SK-N-SH treated with all-trans-retinoic acid at 6 μM for 48 hours (cell line): ENCODE data around the gene MAPRE2.
"Not testable (repeated sequence)": the region's sequence is repeated elsewhere in the genome, so short reads cannot be mapped to it uniquely, and the experiment has no call there.

Experiments used
- ATAC-seq: fragments of 200-7000 bp; cut with Tn5 transposase; 3 replicates; pipeline ENCODE4 v1.9.1; 2020; ENCODE audit warnings: mild to moderate bottlenecking, moderate library complexity
- ARNTL ChIP-seq: fragments of 450-650 bp; formaldehyde crosslinking; IDR thresholded peaks from 2 replicates; pipeline ENCODE4 v1.5.0; 2020; ENCODE audit warnings: low read depth, mild to moderate bottlenecking, moderate library complexity, borderline replicate concordance
- CSDC2 ChIP-seq: fragments of 250-450 bp; sonication (Bioruptor Pico); IDR thresholded peaks from 2 replicates; pipeline ENCODE4 v1.5.0; 2020; ENCODE audit warnings: mild to moderate bottlenecking, moderate library complexity
- ESRRG ChIP-seq: fragments of 250-450 bp; sonication (Bioruptor Pico); IDR thresholded peaks from 2 replicates; pipeline ENCODE4 v1.6.1; 2021; ENCODE audit warnings: mild to moderate bottlenecking
- GLIS3 ChIP-seq: fragments of 250-450 bp; sonication (Bioruptor Pico); IDR thresholded peaks from 2 replicates; pipeline ENCODE4 v1.5.0; 2020; ENCODE audit warnings: mild to moderate bottlenecking, moderate library complexity
- ISL1 ChIP-seq: fragments of 250-450 bp; sonication (Bioruptor Pico); IDR thresholded peaks from 2 replicates; pipeline ENCODE4 v2.1.2; 2022; ENCODE audit warnings: mild to moderate bottlenecking, moderate library complexity
- OSR1 ChIP-seq: fragments of 250-450 bp; sonication (Bioruptor Pico); IDR thresholded peaks from 2 replicates; pipeline ENCODE4 v1.8.0; 2022; ENCODE audit warnings: moderate library complexity, mild to moderate bottlenecking, inconsistent platforms
- PPARA ChIP-seq: fragments of 250-450 bp; sonication (Bioruptor Pico); IDR thresholded peaks from 2 replicates; pipeline ENCODE4 v1.5.0; 2020; ENCODE audit warnings: mild to moderate bottlenecking, borderline replicate concordance
- RARB ChIP-seq: fragments of 250-450 bp; sonication (Bioruptor Pico); IDR thresholded peaks from 2 replicates; pipeline ENCODE4 v1.8.0; 2021; ENCODE audit warnings: mild to moderate bottlenecking, moderate library complexity
- SNAI2 ChIP-seq: fragments of 250-450 bp; sonication (Bioruptor Pico); IDR thresholded peaks from 2 replicates; pipeline ENCODE4 v1.5.0; 2020; ENCODE audit warnings: mild to moderate bottlenecking, moderate library complexity
- TCF4 ChIP-seq: fragments of 250-450 bp; sonication (Bioruptor Pico); IDR thresholded peaks from 2 replicates; pipeline ENCODE4 v1.8.0; 2021; ENCODE audit warnings: mild to moderate bottlenecking, moderate library complexity, borderline replicate concordance
- TOX ChIP-seq: fragments of 250-450 bp; sonication (Bioruptor Pico); IDR thresholded peaks from 2 replicates; pipeline ENCODE4 v1.8.0; 2021; ENCODE audit warnings: mild to moderate bottlenecking, moderate library complexity, borderline replicate concordance
- ZC3H10 ChIP-seq: fragments of 250-450 bp; sonication (Bioruptor Pico); IDR thresholded peaks from 2 replicates; pipeline ENCODE4 v1.5.1; 2021; ENCODE audit warnings: mild to moderate bottlenecking, moderate library complexity
- ZFP3 ChIP-seq: fragments of 250-450 bp; sonication (Bioruptor Pico); IDR thresholded peaks from 2 replicates; pipeline ENCODE4 v1.5.0; 2020; ENCODE audit warnings: mild to moderate bottlenecking, moderate library complexity
- ZFP30 ChIP-seq: fragments of 450-650 bp; formaldehyde crosslinking; IDR thresholded peaks from 2 replicates; pipeline ENCODE4 v1.5.0; 2022; ENCODE audit warnings: mild to moderate bottlenecking, moderate library complexity
- ZNF565 ChIP-seq: fragments of 450-650 bp; formaldehyde crosslinking; conservative IDR thresholded peaks from 2 replicates; pipeline ENCODE4 v1.5.0; 2020; ENCODE audit warnings: low read depth, mild to moderate bottlenecking, moderate library complexity
- ZNF8 ChIP-seq: fragments of 450-650 bp; formaldehyde crosslinking; IDR thresholded peaks from 2 replicates; pipeline ENCODE4 v1.5.0; 2020; ENCODE audit warnings: mild to moderate bottlenecking, moderate library complexity
- TF ChIP-seq, protein P1 (sequence below): fragments of 250-450 bp; sonication (Bioruptor Pico); IDR thresholded peaks from 2 replicates; pipeline ENCODE4 v1.5.0; 2020; ENCODE audit warnings: mild to moderate bottlenecking, moderate library complexity
- TF ChIP-seq, protein P2 (sequence below): fragments of 250-450 bp; sonication (Bioruptor Pico); IDR thresholded peaks from 2 replicates; pipeline ENCODE4 v1.8.0; 2020; ENCODE audit warnings: mild to moderate bottlenecking, moderate library complexity, borderline replicate concordance
- TF ChIP-seq, protein P3 (sequence below): fragments of 250-450 bp; sonication (Bioruptor Pico); IDR thresholded peaks from 2 replicates; pipeline ENCODE4 v1.5.1; 2020; ENCODE audit warnings: low read depth, mild to moderate bottlenecking, moderate library complexity
- TF ChIP-seq, protein P4 (sequence below): fragments of 250-450 bp; sonication (Bioruptor Pico); IDR thresholded peaks from 2 replicates; pipeline ENCODE4 v1.5.1; 2021; ENCODE audit warnings: mild to moderate bottlenecking, moderate library complexity
- TF ChIP-seq, protein P5 (sequence below): fragments of 250-450 bp; sonication (Bioruptor Pico); IDR thresholded peaks from 2 replicates; pipeline ENCODE4 v1.8.0; 2021; ENCODE audit warnings: low read depth, mild to moderate bottlenecking, moderate library complexity, borderline replicate concordance

Gene MAPRE2

DNA sequence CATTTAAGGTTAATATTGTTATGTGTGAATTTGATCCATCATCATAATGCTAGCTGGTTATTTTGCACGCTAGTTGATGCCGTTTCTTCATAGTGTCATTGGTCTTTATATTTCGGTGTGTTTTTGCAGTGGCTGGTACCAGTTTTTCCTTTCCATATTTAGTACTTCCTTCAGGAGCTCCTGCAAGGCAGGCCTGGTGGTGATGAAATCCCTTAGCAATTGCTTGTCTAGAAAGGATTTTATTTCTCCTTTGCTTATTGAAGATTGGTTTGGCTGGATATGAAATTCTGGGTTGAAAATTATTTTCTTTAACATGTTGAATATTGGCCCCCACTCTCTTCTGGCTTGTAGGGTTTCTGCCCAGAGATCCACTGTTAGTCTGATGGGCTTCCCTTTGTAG lies 109.0 kb downstream of the MAPRE2 start:
- not testable (repeated sequence) for ATAC-seq

DNA sequence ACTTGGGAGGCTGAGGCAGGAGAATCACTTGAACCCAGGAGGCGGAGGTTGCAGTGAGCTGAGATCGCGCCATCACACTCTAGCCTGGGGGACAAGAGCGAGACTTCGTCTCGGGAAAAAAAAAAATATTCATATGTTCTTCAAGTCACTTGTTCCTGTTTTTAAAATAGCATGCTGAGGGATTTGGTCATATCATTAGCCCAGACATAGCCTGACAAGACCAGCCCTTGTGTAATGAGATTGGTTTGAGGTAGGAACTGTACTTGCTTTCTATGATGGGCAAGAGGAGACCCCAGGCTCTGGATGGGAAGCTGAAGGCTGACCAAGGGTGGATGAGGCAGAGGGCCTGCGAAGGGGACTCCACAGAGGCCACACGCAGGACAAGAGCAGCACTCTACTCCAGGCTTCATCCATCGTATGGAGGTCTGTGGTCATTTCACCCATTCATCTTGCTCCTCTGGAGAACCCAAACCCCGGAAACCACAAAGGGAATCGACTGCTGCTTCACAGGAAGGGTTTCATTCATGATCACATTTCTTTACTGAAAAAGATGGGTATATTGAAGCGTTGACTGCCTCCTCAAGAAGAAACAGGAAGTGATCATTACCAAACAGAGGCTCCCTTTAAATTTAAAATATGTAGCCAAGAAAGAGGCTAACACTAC lies 112.5 kb downstream of the MAPRE2 start:
- ATAC-seq: no peak
- TF ChIP-seq TOX (CRISPR knock-in tag): no peak

DNA sequence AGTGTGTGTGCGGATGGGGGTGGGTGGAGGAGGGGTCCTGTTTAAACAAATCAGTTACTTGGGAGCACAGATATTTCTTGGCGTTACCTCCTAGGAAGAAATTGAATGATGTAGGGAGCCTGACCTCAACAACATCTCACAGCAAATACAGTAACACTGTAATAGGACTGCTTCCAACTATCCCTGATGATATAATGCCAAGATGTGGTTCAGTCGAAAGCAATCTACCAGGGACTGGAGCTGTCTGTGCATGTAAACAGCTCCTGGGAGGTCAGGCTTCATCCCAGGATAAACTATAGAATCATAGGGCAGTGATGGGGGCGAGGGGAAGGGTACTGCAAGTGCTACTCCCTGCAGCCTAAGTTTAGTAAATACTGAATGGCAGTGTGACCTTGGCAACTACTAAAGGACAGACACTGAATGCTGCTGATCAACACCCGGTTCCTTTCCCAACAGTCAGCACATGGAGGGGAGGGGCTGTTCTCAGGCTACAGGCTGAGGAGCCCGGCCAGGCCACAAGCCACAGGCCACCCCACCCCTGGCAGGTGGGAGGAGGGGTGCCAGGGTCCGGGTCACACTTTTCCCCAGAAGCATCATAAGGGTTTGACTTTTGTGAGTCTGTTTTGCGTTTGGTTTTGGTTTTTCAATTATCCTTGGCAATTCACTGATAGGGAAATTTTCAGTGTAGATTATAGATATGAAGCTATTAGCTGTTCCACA lies 114.3 kb downstream of the MAPRE2 start:
- TF ChIP-seq SNAI2 (CRISPR knock-in tag) (peak; percentile 20; the same call in 1 of the 2 replicates), ZNF8 (CRISPR knock-in tag) (no peak), TCF4 (peak; percentile 61; the same call in 1 of the 2 replicates)
- ATAC-seq: peak; percentile 51; the same call in 2 of the 3 replicates

DNA sequence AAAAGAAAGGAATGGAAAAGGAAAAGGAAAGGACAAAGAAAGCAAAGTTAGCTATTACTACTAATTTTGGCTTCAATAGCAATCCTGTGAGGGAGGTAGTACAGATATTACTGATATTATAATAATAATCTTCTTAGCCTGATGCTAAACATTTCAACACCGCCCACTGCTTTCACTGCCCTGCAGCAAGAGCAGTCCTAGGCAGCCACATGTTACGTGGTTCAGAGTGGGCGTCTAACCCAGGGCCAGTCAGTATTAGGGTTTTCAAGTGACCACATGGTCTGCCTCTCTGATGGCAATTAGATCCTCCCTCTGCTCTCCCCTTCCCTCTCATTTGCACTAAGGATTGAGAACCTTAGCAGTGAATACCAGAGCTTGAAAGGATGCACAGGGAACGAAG lies 116.0 kb downstream of the MAPRE2 start:
- TF ChIP-seq, protein P1, sequence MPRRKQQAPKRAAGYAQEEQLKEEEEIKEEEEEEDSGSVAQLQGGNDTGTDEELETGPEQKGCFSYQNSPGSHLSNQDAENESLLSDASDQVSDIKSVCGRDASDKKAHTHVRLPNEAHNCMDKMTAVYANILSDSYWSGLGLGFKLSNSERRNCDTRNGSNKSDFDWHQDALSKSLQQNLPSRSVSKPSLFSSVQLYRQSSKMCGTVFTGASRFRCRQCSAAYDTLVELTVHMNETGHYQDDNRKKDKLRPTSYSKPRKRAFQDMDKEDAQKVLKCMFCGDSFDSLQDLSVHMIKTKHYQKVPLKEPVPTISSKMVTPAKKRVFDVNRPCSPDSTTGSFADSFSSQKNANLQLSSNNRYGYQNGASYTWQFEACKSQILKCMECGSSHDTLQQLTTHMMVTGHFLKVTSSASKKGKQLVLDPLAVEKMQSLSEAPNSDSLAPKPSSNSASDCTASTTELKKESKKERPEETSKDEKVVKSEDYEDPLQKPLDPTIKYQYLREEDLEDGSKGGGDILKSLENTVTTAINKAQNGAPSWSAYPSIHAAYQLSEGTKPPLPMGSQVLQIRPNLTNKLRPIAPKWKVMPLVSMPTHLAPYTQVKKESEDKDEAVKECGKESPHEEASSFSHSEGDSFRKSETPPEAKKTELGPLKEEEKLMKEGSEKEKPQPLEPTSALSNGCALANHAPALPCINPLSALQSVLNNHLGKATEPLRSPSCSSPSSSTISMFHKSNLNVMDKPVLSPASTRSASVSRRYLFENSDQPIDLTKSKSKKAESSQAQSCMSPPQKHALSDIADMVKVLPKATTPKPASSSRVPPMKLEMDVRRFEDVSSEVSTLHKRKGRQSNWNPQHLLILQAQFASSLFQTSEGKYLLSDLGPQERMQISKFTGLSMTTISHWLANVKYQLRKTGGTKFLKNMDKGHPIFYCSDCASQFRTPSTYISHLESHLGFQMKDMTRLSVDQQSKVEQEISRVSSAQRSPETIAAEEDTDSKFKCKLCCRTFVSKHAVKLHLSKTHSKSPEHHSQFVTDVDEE: no peak
- TF ChIP-seq ZFP3 (CRISPR knock-in tag) (no peak), ZC3H10 (no peak), ARNTL (no peak), GLIS3 (no peak), PPARA (CRISPR knock-in tag) (no peak), ZFP30 (CRISPR knock-in tag) (no peak), TOX (CRISPR knock-in tag) (no peak), RARB (CRISPR knock-in tag) (no peak), TCF4 (no peak), ZNF565 (no peak), ISL1 (CRISPR knock-in tag) (no peak)
- TF ChIP-seq, protein P2, sequence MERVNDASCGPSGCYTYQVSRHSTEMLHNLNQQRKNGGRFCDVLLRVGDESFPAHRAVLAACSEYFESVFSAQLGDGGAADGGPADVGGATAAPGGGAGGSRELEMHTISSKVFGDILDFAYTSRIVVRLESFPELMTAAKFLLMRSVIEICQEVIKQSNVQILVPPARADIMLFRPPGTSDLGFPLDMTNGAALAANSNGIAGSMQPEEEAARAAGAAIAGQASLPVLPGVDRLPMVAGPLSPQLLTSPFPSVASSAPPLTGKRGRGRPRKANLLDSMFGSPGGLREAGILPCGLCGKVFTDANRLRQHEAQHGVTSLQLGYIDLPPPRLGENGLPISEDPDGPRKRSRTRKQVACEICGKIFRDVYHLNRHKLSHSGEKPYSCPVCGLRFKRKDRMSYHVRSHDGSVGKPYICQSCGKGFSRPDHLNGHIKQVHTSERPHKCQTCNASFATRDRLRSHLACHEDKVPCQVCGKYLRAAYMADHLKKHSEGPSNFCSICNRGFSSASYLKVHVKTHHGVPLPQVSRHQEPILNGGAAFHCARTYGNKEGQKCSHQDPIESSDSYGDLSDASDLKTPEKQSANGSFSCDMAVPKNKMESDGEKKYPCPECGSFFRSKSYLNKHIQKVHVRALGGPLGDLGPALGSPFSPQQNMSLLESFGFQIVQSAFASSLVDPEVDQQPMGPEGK (CRISPR knock-in tag): no peak
- TF ChIP-seq, protein P3, sequence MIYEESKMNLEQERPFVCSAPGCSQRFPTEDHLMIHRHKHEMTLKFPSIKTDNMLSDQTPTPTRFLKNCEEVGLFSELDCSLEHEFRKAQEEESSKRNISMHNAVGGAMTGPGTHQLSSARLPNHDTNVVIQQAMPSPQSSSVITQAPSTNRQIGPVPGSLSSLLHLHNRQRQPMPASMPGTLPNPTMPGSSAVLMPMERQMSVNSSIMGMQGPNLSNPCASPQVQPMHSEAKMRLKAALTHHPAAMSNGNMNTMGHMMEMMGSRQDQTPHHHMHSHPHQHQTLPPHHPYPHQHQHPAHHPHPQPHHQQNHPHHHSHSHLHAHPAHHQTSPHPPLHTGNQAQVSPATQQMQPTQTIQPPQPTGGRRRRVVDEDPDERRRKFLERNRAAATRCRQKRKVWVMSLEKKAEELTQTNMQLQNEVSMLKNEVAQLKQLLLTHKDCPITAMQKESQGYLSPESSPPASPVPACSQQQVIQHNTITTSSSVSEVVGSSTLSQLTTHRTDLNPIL (CRISPR knock-in tag): no peak
- TF ChIP-seq, protein P4, sequence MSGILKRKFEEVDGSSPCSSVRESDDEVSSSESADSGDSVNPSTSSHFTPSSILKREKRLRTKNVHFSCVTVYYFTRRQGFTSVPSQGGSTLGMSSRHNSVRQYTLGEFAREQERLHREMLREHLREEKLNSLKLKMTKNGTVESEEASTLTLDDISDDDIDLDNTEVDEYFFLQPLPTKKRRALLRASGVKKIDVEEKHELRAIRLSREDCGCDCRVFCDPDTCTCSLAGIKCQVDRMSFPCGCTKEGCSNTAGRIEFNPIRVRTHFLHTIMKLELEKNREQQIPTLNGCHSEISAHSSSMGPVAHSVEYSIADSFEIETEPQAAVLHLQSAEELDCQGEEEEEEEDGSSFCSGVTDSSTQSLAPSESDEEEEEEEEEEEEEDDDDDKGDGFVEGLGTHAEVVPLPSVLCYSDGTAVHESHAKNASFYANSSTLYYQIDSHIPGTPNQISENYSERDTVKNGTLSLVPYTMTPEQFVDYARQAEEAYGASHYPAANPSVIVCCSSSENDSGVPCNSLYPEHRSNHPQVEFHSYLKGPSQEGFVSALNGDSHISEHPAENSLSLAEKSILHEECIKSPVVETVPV: no peak
- TF ChIP-seq, all 23 proteins: peak for 0

DNA sequence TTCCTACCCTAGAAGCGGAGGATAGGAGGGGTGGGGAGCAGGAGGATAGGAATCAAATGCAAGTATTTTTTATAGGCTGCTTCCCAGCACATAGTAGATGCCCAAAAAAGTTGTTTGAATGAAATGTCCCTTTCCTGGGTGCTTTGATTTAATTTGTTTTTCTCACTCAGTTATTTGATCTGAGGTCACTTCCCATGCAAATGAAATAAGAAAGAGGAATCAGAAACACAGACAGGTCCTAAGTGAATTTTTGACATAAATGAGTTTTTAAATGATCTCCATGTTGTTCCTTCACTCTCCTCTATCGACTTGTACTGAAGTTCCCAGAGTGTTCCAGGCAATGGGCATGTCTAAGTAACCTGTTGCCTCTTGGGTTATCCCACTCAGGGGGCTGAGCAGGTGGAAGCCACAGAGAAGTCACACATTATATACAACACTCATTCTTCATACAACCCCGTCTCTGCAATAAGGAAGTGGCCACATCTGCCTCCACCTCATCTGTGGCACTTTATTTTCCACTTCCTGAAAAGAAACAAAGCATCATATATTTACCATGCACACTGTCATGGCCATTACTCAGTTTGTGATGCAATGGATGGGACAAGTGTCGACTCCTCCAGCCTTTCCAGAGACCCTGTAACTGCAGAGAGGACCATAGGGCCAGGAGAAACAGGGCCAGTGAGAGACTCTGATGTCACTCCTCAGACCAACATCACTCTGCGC lies 117.7 kb downstream of the MAPRE2 start:
- no peak for ATAC-seq
- TF ChIP-seq TOX (CRISPR knock-in tag) (no peak), ESRRG (no peak), CSDC2 (CRISPR knock-in tag) (no peak), OSR1 (CRISPR knock-in tag) (no peak), TCF4 (no peak)
- TF ChIP-seq, protein P4: no peak
- TF ChIP-seq, protein P2 (CRISPR knock-in tag): no peak
- TF ChIP-seq, protein P5, sequence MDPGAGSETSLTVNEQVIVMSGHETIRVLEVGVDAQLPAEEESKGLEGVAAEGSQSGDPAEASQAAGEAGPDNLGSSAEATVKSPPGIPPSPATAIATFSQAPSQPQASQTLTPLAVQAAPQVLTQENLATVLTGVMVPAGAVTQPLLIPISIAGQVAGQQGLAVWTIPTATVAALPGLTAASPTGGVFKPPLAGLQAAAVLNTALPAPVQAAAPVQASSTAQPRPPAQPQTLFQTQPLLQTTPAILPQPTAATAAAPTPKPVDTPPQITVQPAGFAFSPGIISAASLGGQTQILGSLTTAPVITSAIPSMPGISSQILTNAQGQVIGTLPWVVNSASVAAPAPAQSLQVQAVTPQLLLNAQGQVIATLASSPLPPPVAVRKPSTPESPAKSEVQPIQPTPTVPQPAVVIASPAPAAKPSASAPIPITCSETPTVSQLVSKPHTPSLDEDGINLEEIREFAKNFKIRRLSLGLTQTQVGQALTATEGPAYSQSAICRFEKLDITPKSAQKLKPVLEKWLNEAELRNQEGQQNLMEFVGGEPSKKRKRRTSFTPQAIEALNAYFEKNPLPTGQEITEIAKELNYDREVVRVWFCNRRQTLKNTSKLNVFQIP (CRISPR knock-in tag): no peak

More for the DNA sequence above, 116.0 kb downstream of the MAPRE2 start:
- no peak for ATAC-seq
